Posterior cingulate gyrus (tissue), 11 donors: ENCODE results near the gene SCYGR5.
"Not testable (repeated sequence)": the region's sequence is repeated elsewhere in the genome, so short reads cannot be mapped to it uniquely, and the experiment has no call there.

Source experiments
- DNase-seq, 10 donors: peaks; one replicate each; pipeline versions ENCODE4 v3.0.0 to v3.0.0-alpha.2; 2020 to 2021; ENCODE audit warnings: mixed read lengths in 3 of 10
- intact Hi-C: fragments of 100-400 bp; cut with DNase I; formaldehyde crosslinking; loops from one replicate; pipeline ENCODE4 v1.15.1; 2023

SCYGR5 gene, protein sequence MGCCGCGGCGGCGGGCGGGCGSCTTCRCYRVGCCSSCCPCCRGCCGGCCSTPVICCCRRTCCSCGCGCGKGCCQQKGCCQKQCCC

DNA sequence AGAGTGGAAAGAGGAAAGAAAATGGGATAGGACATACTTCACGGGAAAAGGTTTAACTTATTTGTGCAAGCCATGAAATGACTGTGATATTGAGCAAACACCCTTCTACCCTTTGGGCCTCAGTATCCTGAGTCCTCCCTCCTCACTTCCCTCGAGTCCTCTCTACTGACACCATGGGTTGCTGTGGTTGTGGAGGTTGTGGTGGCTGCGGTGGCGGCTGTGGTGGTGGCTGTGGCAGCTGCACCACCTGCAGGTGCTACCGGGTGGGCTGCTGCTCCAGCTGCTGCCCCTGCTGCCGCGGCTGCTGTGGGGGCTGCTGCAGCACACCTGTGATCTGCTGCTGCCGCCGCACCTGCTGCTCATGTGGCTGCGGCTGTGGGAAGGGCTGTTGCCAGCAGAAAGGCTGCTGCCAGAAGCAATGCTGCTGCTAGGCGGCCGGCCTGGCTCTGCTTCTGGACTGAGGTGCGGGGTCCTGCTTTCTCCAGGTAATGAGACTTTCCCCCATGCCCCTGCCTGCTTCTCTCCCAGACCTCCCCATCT is at the start of gene SCYGR5:
Gene SCYGR5 (plus strand): TSS at position 174 of the 540 bp plus-strand sequence. CDS start 0 bp downstream, at position 174.
- intact Hi-C loops, DNase-seq: not testable (repeated sequence)

- intact Hi-C loops: no loop called here
- no peak for DNase-seq
Measured at GRCh38 chr2:227617316-227618230, 49.0 kb upstream of the SCYGR5 start, which contains the start of gene SCYGR4. Gene SCYGR4, plus strand, starts transcription at chr2:227617498. Its CDS starts 0 bp downstream, at chr2:227617498.

- DNase-seq: no peak
- intact Hi-C loops: no loop called here
Measured at GRCh38 chr2:227623226-227623625, 43.4 kb upstream of the SCYGR5 start.

DNA sequence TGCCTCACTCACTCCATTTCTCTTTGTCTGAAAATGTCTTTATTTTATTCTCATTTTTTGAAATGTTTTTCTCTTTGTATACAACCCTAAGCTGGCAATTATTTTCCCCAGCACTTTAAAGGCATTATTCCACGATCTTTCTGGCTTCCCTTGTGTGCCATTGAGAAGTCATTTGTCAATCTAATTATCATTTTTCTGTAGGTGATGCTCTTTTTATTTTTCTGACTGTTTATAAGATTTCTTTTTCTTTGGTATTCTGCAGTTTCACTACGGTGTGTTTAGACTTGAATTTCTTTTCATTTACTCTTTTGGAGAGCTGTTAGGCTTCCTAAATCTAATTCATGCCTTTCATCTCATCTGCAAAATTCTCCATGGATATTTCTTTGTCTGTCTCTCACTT is 41.2 kb upstream of the SCYGR5 start:
- intact Hi-C loops: no loop called here
- no peak for DNase-seq

GRCh38 chr2:227626580-227627151 is 39.9 kb upstream of the SCYGR5 start:
- DNase-seq: no peak
- intact Hi-C loops: no loop called here

GRCh38 chr2:227627769-227628168 is 38.8 kb upstream of the SCYGR5 start:
- DNase-seq: no peak
- intact Hi-C loops: no loop called here

DNA sequence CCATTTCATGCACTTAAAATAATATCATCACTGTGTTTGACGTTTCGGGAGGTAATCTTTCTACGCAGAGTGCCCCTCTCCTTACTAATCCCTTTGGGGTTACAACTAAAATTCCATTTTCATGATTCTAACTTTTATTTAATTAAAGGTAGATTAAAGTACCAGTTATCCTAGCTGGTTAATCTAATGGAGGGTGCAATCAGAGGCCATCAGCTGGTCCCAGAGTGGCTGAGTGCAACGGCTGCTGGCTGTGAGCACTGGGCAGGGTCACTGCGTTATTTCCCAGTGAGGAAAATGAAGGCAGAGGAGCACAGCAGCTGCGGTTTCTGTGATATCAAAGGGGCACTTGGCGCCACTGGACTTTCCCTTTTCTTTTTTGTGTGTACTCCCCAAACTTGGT is 37.2 kb upstream of the SCYGR5 start:
- intact Hi-C loops: no loop called here

DNA sequence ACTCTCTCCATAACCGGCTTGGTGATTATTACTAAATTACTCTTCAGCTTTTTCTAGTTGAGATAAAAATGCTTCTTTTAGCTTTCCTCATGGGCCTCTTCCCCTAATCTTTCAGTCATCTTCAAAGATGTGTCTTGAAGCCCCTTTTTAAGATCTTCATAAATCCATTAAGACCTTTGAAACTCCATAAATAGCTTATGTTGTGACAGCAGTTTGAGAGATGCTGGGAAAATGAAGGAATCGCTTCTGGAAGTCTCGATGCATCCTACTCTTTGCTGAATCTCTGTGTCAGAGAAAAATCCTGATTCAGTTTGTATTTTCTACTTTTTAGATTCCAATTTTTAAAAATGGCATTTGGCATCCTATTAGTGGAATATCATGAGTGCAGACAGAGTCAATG is 36.3 kb upstream of the SCYGR5 start:
- intact Hi-C loops: no loop called here
- no peak for DNase-seq

More for the DNA sequence above, 37.2 kb upstream of the SCYGR5 start:
- no peak for DNase-seq

DNA sequence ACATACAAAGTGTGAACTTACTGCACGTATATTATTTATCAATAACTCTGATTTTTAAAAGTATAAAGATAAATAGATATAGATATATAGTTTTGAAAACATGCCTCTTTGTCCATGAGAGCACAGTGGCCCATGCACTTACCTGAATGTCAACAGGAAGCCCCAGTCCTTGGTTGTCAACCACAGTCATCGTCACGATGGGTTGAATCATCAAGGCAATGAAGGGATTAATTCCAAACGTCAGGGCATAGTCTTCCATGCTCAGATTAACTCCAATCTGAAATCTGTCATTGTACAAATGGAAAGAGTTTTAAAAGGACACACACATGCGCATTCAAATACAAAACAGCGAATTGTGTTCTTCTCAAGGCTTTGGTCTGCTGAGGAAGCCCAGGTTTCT is 33.8 kb upstream of the SCYGR5 start:
- DNase-seq: no peak
- intact Hi-C loops: no loop called here

DNA sequence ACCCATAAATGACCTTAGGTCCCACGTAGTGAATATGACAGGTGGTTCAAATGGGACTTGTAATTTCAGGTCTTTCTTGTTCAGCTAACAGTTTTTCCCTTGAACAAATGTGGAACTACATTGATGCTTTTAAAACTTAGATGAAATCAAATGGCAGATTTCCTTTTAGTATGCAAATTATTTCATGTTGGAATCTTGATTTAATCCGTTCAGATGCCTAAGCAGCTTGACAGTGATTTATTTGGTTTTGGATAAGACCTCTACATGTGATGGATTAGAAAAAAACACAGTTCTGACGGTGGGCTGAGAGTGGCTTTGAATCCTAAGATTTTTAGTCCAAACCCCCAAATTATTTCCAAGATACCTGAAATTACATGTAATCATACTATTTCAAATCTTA is 32.4 kb upstream of the SCYGR5 start:
- intact Hi-C loops: no loop called here
- no peak for DNase-seq

- intact Hi-C loops: no loop called here
- DNase-seq: no peak
Measured at GRCh38 chr2:227642656-227643055, 23.9 kb upstream of the SCYGR5 start.

- DNase-seq: no peak
- intact Hi-C loops: no loop called here
Measured at GRCh38 chr2:227643990-227644551, 22.5 kb upstream of the SCYGR5 start.

GRCh38 chr2:227653419-227653818 is 13.2 kb upstream of the SCYGR5 start:
- no peak for DNase-seq
- intact Hi-C loops: loop anchor here (10.0 kb wide), 1 partner anchor 179 kb away; the partner anchor contains the start of gene AGFG1

- DNase-seq: no peak
- intact Hi-C loops: loop anchor here (10.0 kb wide), 1 partner anchor 180 kb away; the partner anchor contains the start of gene AGFG1
Measured at GRCh38 chr2:227654426-227654825, 12.2 kb upstream of the SCYGR5 start.

DNA sequence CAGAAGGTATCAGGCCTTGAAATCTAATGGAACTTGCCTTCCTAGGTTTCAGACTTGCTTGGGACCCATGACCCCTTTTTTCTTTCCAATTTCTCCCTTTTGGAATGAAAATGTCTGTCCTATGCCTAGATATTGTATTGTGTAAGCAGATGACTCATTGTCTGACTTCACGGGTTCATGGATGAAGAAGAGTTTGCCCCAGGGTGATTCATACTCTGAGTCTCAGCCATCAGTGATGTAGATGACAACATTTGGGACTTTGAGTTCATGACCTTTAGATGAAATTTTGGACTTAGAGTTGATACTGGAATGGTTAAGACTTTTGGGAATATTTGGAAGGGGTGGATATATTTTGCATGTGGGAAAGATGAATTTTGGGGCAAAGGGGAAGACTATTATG is 11.2 kb upstream of the SCYGR5 start:
- intact Hi-C loops: loop anchor here (5.0 to 10.0 kb wide), 2 partner anchors 181 to 207 kb away; partner anchors contain the start of gene AGFG1
- no peak for DNase-seq

DNA sequence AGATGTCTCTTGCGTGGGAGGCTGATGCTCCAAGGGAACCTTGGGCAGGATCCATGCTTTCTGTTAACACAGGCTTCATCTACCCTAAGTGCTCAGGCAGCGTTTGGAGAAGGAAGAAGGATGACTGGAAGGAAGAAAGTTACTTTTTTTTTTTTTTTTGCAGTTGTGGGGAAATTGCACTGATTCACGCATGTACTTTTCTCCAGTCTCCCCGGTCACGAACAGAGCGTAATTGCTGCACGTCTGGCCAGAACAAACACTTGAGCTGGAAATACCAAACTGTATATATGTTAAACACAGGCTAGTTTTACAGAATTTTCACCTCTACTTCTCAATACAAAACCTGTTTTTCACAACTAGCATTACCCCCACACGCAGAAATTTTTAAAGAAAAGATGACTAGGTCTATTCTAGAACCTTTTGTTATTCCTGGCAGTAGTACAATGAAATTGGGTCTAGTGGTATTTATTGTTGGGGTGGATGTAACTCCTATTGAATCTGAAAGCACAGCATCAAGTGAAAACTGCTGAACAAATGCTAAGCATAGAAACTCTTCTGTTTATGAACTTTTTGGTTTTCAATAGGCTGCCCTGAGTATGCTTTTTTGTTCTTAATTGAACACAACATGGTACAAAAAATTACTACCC is 9.3 kb upstream of the SCYGR5 start:
- intact Hi-C loops: loop anchor here (5.0 to 10.0 kb wide), 2 partner anchors 183 to 205 kb away; partner anchors contain the start of gene AGFG1
- no peak for DNase-seq

DNA sequence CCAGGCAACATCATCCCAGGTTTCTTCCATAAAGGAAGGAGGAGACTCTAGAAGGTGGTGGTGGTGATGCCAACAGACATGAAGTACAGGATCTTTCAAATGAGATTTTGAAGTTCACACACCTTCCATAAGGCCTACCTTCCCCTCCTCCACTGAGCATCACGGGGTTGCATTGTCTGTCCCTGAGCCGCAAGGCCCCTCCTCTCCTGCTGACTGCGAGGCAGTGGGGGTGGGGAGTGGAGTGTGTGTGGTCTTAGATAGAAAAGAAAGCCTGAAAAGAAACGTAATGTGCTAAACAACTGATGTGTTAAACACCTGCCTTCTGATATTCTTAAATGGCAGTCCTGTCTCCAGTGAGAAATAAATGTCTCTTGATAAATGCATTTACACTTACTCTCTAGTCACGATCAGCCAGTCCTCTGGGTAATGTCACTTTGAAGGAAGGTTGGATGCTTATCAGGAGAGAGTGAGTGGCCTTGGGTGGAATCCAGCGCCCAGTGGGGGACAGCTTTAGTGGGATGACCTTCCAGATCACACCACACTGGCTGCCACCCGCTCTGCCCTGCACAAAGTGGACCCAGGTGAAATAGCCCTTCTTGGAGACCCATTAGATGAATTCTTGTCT is 5.5 kb upstream of the SCYGR5 start:
- intact Hi-C loops: no loop called here

GRCh38 chr2:227661827-227662226 is 4.8 kb upstream of the SCYGR5 start:
- intact Hi-C loops: no loop called here
- DNase-seq: no peak

More for the DNA sequence above, 5.5 kb upstream of the SCYGR5 start:
- no peak for DNase-seq

DNA sequence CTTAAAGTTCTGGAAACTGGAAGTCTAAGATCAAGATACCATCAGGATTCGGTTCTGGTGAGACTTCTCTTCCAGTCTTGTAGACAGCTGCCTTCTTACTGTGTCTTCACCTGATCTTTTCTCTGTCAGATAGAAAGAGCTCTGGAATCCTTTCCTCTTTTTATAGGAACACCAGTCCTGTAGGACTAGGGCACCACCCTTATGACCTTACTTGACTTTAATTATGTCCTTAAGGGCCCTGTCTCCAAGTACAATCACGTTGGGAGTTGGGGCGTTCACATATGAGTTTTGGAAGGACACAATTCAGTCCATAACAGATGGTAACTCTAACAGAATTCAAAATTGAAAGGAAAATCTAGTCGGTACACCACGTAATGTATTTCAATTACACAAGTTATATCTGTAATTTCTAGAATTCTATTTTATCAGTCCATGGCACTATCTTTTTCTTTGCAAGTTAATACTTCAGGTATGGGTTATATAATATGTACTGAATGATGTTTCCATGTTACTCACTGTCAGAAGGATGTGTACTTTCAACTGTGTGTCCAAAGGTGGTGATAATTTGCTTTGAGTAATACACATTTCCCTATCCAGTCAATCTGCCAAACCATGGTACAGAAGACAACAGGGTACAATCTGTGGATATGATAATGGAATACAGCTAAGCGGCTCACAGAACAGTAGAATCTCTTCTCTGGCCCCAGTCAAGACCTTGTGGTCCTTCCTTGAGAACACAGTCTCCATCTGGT is 1.2 kb upstream of the SCYGR5 start:
- no peak for DNase-seq

More for the DNA sequence above, 1.2 kb upstream of the SCYGR5 start:
- intact Hi-C loops: no loop called here
